ENCODE results near the gene ASH1L.
"Not testable (repeated sequence)": the region's sequence is repeated elsewhere in the genome, so short reads cannot be mapped to it uniquely, and the experiment has no call there.

ASH1L gene

GRCh38 chr1:155485945-155486344 is 76.7 kb downstream of the ASH1L start:
- DNase-seq = no peak

GRCh38 chr1:155485222-155485621 is 77.4 kb downstream of the ASH1L start:
- DNase-seq = no peak

- DNase-seq = no peak
Observed at GRCh38 chr1:155481741-155482241, 80.8 kb downstream of the ASH1L start.

- DNase-seq = no peak
Observed at GRCh38 chr1:155479205-155479604, 83.4 kb downstream of the ASH1L start.

- DNase-seq = no peak
Observed at GRCh38 chr1:155478270-155478852, 84.2 kb downstream of the ASH1L start.

GRCh38 chr1:155474146-155474545 is 88.5 kb downstream of the ASH1L start:
- DNase-seq = no peak

- DNase-seq = no peak
Observed at GRCh38 chr1:155473151-155473821, 89.3 kb downstream of the ASH1L start.

- no peak for DNase-seq
Observed at GRCh38 chr1:155472491-155473083, 90.0 kb downstream of the ASH1L start.

- DNase-seq = no peak
Observed at GRCh38 chr1:155471891-155472290, 90.7 kb downstream of the ASH1L start.

- DNase-seq = no peak
Observed at GRCh38 chr1:155471026-155471425, 91.6 kb downstream of the ASH1L start.

- no peak for DNase-seq
Observed at GRCh38 chr1:155466996-155467395, 95.6 kb downstream of the ASH1L start.

GRCh38 chr1:155466617-155466972 is 96.0 kb downstream of the ASH1L start:
- no peak for DNase-seq

GRCh38 chr1:155463865-155464650 is 98.5 kb downstream of the ASH1L start:
- DNase-seq = no peak

- no peak for DNase-seq
Observed at GRCh38 chr1:155458111-155458510, 104.5 kb downstream of the ASH1L start.

GRCh38 chr1:155457266-155457665 is 105.3 kb downstream of the ASH1L start:
- no peak for DNase-seq

- no peak for DNase-seq
Observed at GRCh38 chr1:155455588-155456195, 106.9 kb downstream of the ASH1L start.

- no peak for DNase-seq
Observed at GRCh38 chr1:155454096-155454495, 108.5 kb downstream of the ASH1L start.

- DNase-seq = no peak
Observed at GRCh38 chr1:155453141-155453540, 109.5 kb downstream of the ASH1L start.

- no peak for DNase-seq
Observed at GRCh38 chr1:155451199-155451598, 111.4 kb downstream of the ASH1L start.

- DNase-seq = not testable (repeated sequence)
Observed at GRCh38 chr1:155442431-155442830, 120.2 kb downstream of the ASH1L start.

GRCh38 chr1:155437405-155437804 is 125.2 kb downstream of the ASH1L start:
- no peak for DNase-seq

GRCh38 chr1:155433831-155434389 is 128.7 kb downstream of the ASH1L start:
- not testable (repeated sequence) for DNase-seq
